ENCODE results near the gene IRF3.
"Not testable (repeated sequence)": the region's sequence is repeated elsewhere in the genome, so short reads cannot be mapped to it uniquely, and the experiment has no call there.

The IRF3 gene

DNA sequence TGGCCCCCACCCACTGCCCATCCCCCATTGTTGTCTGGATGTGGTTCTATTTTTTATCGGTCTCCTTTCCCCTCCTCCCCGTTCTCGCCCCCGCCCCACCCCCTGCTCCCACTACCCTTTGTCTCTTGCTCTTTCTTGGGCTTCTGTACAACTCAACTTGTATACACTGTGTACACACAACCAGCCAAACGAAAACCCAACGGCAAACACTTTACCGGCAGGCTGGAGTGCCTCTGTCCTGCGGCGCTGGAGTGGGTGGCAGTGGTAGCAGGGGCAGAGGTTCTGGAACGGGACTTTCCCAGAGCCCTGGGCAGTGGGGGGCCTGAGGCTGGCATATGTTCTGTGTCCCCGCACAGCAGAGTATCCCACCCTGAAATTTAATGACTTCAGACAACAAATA is 39.4 kb downstream of the IRF3 start:
- no peak for DNase-seq (ENCODE audit: low read depth in 3 of 3, low spot score in 1 of 3)

- DNase-seq (ENCODE audit: low read depth in 3 of 3, low spot score in 1 of 3), result no peak
Observed at GRCh38 chr19:49624967-49625910, 40.4 kb downstream of the IRF3 start.

- not testable (repeated sequence) for DNase-seq (ENCODE audit: low read depth in 3 of 3, low spot score in 1 of 3)
Observed at GRCh38 chr19:49617860-49618259, 47.8 kb downstream of the IRF3 start.

GRCh38 chr19:49616945-49617344 is 48.7 kb downstream of the IRF3 start:
- no peak for DNase-seq (ENCODE audit: low read depth in 3 of 3, low spot score in 1 of 3)

DNA sequence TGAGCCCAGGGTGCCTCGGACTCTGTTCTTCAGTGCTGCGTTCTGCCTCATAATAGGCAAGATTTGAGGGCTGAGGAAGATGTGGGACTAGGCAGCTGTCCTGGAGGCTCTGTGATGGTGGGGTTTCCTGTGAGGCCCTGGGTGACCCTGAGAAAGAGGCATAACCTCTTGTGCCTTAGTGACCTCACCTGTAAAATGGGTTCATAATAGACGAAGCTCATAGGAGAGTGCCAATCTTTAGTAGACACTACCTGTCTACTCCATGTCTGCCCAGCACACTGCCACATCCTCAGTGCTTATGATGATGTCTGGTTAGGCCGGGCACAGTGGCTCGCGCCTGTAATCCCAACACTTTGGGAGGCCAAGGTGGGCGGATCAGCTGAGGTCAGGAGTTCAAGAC is 49.1 kb downstream of the IRF3 start:
- no peak for DNase-seq (ENCODE audit: low read depth in 3 of 3, low spot score in 1 of 3)

GRCh38 chr19:49615861-49616260 is 49.8 kb downstream of the IRF3 start:
- DNase-seq (ENCODE audit: low read depth in 3 of 3, low spot score in 1 of 3), result no peak

DNA sequence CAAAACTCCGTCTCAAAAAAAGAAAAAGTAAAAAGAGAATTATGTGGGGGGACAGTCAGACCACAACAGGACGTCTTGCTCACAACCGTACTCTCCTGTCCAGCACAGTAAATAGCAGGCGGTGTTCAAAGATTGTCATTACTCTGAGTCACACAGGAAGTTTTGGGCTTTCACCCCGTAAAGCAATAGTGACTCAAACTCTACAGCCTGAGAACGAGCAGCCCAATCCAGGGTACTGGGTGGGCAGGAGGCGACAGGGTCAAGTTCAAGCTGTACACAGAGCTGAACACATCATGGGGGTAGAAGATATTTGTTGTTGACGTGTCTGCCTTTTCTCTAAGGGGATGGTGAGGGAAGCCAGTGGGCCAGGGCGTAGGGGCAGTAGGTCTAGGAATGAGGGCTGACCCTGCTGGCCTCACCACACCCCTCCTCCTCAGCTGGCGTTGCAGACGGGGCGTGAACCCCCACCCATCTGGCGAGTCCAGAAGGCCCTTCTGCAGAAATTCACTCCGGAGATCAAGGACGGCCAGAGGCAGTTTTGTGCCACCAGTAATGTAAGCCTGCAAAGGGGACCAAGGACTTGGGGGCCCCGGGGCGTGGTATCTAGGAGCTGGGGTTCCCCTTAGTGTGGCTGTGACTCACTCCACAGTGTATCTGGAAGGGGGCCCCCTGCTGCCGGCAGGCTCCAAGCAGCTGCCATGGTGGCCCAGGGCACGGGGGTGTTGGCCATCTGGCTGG is 51.4 kb downstream of the IRF3 start:
- no peak for DNase-seq (ENCODE audit: low read depth in 3 of 3, low spot score in 1 of 3)

- DNase-seq (ENCODE audit: low read depth in 3 of 3, low spot score in 1 of 3), result no peak
Observed at GRCh38 chr19:49613374-49613773, 52.3 kb downstream of the IRF3 start.
